Neural progenitor cell (in vitro differentiated cells): ENCODE data around the gene LMBR1. TPM values are rescaled to one million over a fixed set of nuclear protein-coding genes. Genes with fewer than 3 reads are reported as not detected.

Source experiments
- DNase-seq: peaks from one replicate; pipeline ENCODE4 v3.0.0-alpha.2; 2016; ENCODE audit warnings: low spot score
- H2AFZ ChIP-seq: fragments of 200-600 bp; sonication (generic); replicated peaks from 2 replicates; pipeline ENCODE4 v1.6.1; 2016; ENCODE audit warnings: antibody characterized with exemption
- H3F3A ChIP-seq: fragments of 200-600 bp; sonication (generic); 2 replicates; pipeline ENCODE4 v1.6.1; 2016; ENCODE audit warnings: antibody characterized with exemption, low read depth
- H3K27ac ChIP-seq: fragments of 200-600 bp; sonication (generic); 2 replicates; pipeline ENCODE4 v1.5.1; 2016; ENCODE audit warnings: mild to moderate bottlenecking
- H3K27me3 ChIP-seq: fragments of 200-600 bp; sonication (generic); 2 replicates; pipeline ENCODE4 v1.6.1; 2016; ENCODE audit warnings: mild to moderate bottlenecking, moderate library complexity
- H3K36me3 ChIP-seq: fragments of 200-600 bp; sonication (generic); 2 replicates; pipeline ENCODE4 v1.5.1; 2016
- H3K4me1 ChIP-seq: fragments of 200-600 bp; sonication (generic); 2 replicates; pipeline ENCODE4 v1.6.1; 2016; ENCODE audit warnings: mixed run types
- H3K4me2 ChIP-seq: fragments of 200-600 bp; sonication (generic); 2 replicates; pipeline ENCODE4 v1.6.1; 2016
- H3K4me3 ChIP-seq: fragments of 200-600 bp; sonication (generic); 2 replicates; pipeline ENCODE4 v1.5.1; 2016
- H3K79me2 ChIP-seq: fragments of 200-600 bp; sonication (generic); 2 replicates; pipeline ENCODE4 v1.6.1; 2016; ENCODE audit warnings: low read depth
- H3K9ac ChIP-seq: fragments of 200-600 bp; sonication (generic); 2 replicates; pipeline ENCODE4 v1.6.1; 2016
- H3K9me3 ChIP-seq: fragments of 200-600 bp; sonication (generic); 2 replicates; pipeline ENCODE4 v1.5.1; 2016; ENCODE audit warnings: low read depth
- H4K20me1 ChIP-seq: fragments of 200-600 bp; sonication (generic); 2 replicates; pipeline ENCODE4 v1.6.1; 2016; ENCODE audit warnings: low read depth
- H3K27ac Mint-ChIP-seq: 3 replicates; pipeline ENCODE4 v1.8.0; 2021; ENCODE audit warnings: mixed read lengths
- H3K27me3 Mint-ChIP-seq: 2 replicates; pipeline ENCODE4 v1.8.0; 2022; ENCODE audit warnings: low read depth, mild to moderate bottlenecking, inconsistent platforms, moderate library complexity, mixed read lengths; ENCODE audit not compliant: insufficient read depth
- H3K36me3 Mint-ChIP-seq: 3 replicates; pipeline ENCODE4 v1.8.0; 2021; ENCODE audit warnings: mixed read lengths
- H3K4me1 Mint-ChIP-seq: 3 replicates; pipeline ENCODE4 v1.8.0; 2021; ENCODE audit warnings: mixed read lengths
- H3K4me3 Mint-ChIP-seq: 3 replicates; pipeline ENCODE4 v1.8.0; 2021; ENCODE audit warnings: mild to moderate bottlenecking, moderate library complexity, mixed read lengths
- H3K9me3 Mint-ChIP-seq: 3 replicates; pipeline ENCODE4 v1.8.0; 2020; ENCODE audit warnings: mixed read lengths
- CTCF ChIP-seq: fragments of 200-600 bp; sonication (generic); IDR thresholded peaks from 2 replicates; pipeline ENCODE4 v1.5.1; 2017; ENCODE audit warnings: antibody characterized with exemption, mild to moderate bottlenecking
- EZH2 ChIP-seq: fragments of 200-600 bp; sonication (generic); IDR thresholded peaks from 2 replicates; pipeline ENCODE4 v1.6.1; 2017; ENCODE audit warnings: antibody characterized with exemption, mild to moderate bottlenecking, moderate library complexity
- EZH2phosphoT487 ChIP-seq: fragments of 200-600 bp; sonication (generic); IDR thresholded peaks from 2 replicates; pipeline ENCODE4 v1.6.1; 2017; ENCODE audit warnings: antibody characterized with exemption
- total RNA-seq: library from RNA; depleted of rRNA; stranded (reverse); fragments of >200 nt; gene quantifications from 2 replicates; pipeline ENCODE4 v1.2.3, GENCODE V29; 2015; ENCODE audit warnings: low replicate concordance

LMBR1 gene
- total RNA-seq, 1 donor from 2014 or later: 58.1 TPM

- no peak for TF ChIP-seq CTCF
- TF ChIP-seq EZH2: no peak
- no peak for TF ChIP-seq EZH2phosphoT487
- Mint-ChIP-seq H3K27me3 (peaks cover 7% of the 10 kb centered on the region), H3K27ac (no peak overlapping the region), H3K36me3 (peaks cover 27% of the 10 kb centered on the region), H3K9me3 (peaks cover 2% of the 10 kb centered on the region), H3K4me1 (peaks cover 9% of the 10 kb centered on the region), H3K4me3 (no peak overlapping the region)
- Histone ChIP-seq H3K36me3 (no peaks in the 10 kb centered on the region), H3K79me2 (peaks cover 77% of the 10 kb centered on the region), H3K4me1 (peaks cover 6% of the 10 kb centered on the region), H3K27me3 (no peaks in the 10 kb centered on the region), H3K9me3 (no peaks in the 10 kb centered on the region), H3K27ac (no peak overlapping the region), H3K4me2 (no peak overlapping the region), H4K20me1 (peaks cover 10% of the 10 kb centered on the region), H2AFZ (no peak overlapping the region), H3K4me3 (no peak overlapping the region), H3K9ac (no peak overlapping the region), H3F3A (peaks cover 17% of the 10 kb centered on the region)
- no peak for DNase-seq
These were observed 3.9 kb downstream of the LMBR1 start for GRCh38 chr7:156889089-156889488.

GRCh38 chr7:156886020-156886795 is 6.8 kb downstream of the LMBR1 start:
- H3K36me3 Mint-ChIP-seq: peaks cover 41% of the 10 kb centered on the region
- H3K9me3 Mint-ChIP-seq: peaks cover 12% of the 10 kb centered on the region
- H3K9ac ChIP-seq: no peak overlapping the region
- H3K4me1 ChIP-seq: no peaks in the 10 kb centered on the region
- no peak overlapping the region for H2AFZ ChIP-seq
- H3K27me3 Mint-ChIP-seq: no peaks in the 10 kb centered on the region
- H3K27me3 ChIP-seq: no peaks in the 10 kb centered on the region
- no peaks in the 10 kb centered on the region for H3K36me3 ChIP-seq
- no peaks in the 10 kb centered on the region for H3F3A ChIP-seq
- H3K27ac Mint-ChIP-seq: no peak overlapping the region
- TF ChIP-seq EZH2phosphoT487 (no peak), EZH2 (no peak), CTCF (no peak)
- no peak overlapping the region for H3K4me2 ChIP-seq
- H3K79me2 ChIP-seq: peaks cover 95% of the 10 kb centered on the region
- no peak overlapping the region for H3K27ac ChIP-seq
- peaks cover under 1% of the 10 kb centered on the region for H4K20me1 ChIP-seq
- no peak for DNase-seq
- no peaks in the 10 kb centered on the region for H3K9me3 ChIP-seq
- no peak overlapping the region for H3K4me3 ChIP-seq
- H3K4me1 Mint-ChIP-seq: peaks cover 1% of the 10 kb centered on the region
- H3K4me3 Mint-ChIP-seq: no peak overlapping the region

- Histone ChIP-seq H3K9ac (no peak overlapping the region), H3K36me3 (no peaks in the 10 kb centered on the region), H3F3A (no peaks in the 10 kb centered on the region), H3K27me3 (no peaks in the 10 kb centered on the region), H3K27ac (no peak overlapping the region), H2AFZ (no peak overlapping the region), H4K20me1 (no peaks in the 10 kb centered on the region), H3K4me2 (no peak overlapping the region), H3K4me3 (no peak overlapping the region), H3K4me1 (no peaks in the 10 kb centered on the region), H3K9me3 (peaks cover 2% of the 10 kb centered on the region), H3K79me2 (peaks cover 94% of the 10 kb centered on the region)
- no peak for DNase-seq
- Mint-ChIP-seq H3K4me1 (no peaks in the 10 kb centered on the region), H3K36me3 (peaks cover 53% of the 10 kb centered on the region), H3K4me3 (no peak overlapping the region), H3K27me3 (no peaks in the 10 kb centered on the region), H3K27ac (no peak overlapping the region), H3K9me3 (peaks cover 50% of the 10 kb centered on the region)
- TF ChIP-seq EZH2 (no peak), EZH2phosphoT487 (no peak), CTCF (no peak)
These were observed 11.3 kb downstream of the LMBR1 start for GRCh38 chr7:156881679-156882078.
